Neural cell (in vitro differentiated cells): ENCODE measurements around the gene OR4B1.

ENCODE experiments used
- EZH2 ChIP-seq: fragments of 200-600, 300-800 bp; shearing (Covaris generic), sonication (generic); IDR thresholded peaks from 2 replicates; pipeline ENCODE4 v1.6.1; 2014; ENCODE audit warnings: antibody characterized with exemption, low read length, borderline replicate concordance, mild to moderate bottlenecking; ENCODE audit not compliant: insufficient read depth, poor library complexity, severe bottlenecking
- RAD21 ChIP-seq: fragments of 450-650 bp; conservative IDR thresholded peaks from 2 replicates; pipeline ENCODE4 v1.6.1; 2014; ENCODE audit warnings: antibody characterized with exemption, mild to moderate bottlenecking, moderate library complexity
- TF ChIP-seq, protein P1 (sequence below): fragments of 450-650 bp; IDR thresholded peaks from 2 replicates; pipeline ENCODE4 v1.5.1; 2014; ENCODE audit warnings: antibody characterized with exemption, mild to moderate bottlenecking, moderate library complexity; ENCODE audit not compliant: poor library complexity, severe bottlenecking

GRCh38 chr11:48168815-48169214, 47.8 kb upstream of the OR4B1 start:
- TF ChIP-seq, protein P1, sequence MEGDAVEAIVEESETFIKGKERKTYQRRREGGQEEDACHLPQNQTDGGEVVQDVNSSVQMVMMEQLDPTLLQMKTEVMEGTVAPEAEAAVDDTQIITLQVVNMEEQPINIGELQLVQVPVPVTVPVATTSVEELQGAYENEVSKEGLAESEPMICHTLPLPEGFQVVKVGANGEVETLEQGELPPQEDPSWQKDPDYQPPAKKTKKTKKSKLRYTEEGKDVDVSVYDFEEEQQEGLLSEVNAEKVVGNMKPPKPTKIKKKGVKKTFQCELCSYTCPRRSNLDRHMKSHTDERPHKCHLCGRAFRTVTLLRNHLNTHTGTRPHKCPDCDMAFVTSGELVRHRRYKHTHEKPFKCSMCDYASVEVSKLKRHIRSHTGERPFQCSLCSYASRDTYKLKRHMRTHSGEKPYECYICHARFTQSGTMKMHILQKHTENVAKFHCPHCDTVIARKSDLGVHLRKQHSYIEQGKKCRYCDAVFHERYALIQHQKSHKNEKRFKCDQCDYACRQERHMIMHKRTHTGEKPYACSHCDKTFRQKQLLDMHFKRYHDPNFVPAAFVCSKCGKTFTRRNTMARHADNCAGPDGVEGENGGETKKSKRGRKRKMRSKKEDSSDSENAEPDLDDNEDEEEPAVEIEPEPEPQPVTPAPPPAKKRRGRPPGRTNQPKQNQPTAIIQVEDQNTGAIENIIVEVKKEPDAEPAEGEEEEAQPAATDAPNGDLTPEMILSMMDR, result no peak
- no peak for TF ChIP-seq EZH2
- TF ChIP-seq RAD21, result no peak
